ENCODE results near the gene RABGAP1L.

DNA sequence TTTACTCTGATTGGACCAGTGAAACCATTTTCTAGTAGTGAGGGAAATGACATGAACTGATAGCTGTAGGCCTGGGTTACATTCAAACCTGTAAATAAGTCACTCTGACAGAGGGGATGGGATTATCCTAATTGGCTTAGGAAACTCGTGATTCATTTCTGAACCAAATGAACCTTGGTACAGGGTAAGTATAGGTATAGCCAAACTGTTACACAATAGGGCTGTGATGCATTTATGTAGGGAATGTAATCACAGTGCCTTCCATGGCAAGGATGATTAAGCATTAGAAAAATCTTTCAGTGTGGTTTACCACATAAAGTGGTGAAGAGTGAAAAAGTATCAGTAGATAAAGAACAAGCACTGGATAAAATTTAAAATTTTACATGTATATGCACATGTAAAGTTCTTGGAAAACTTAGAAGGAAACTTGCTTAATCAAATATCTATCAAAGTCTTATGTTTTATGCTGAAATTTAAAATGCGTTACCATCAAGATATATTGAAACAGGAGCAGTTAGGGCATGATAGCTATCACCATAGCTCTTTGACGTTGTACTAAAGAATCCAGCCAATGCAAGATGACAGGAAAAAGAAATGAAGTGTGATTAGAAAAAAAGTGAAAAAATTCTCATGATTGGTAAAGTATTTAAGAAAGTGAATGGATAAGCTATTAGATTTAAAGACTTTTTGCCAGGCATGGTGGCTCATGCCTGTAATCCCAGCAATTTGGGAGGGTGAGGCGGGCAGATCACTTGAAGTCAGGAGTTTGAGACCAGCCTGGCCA is 63.0 kb downstream of the RABGAP1L start:
- TF ChIP-seq, protein P1, sequence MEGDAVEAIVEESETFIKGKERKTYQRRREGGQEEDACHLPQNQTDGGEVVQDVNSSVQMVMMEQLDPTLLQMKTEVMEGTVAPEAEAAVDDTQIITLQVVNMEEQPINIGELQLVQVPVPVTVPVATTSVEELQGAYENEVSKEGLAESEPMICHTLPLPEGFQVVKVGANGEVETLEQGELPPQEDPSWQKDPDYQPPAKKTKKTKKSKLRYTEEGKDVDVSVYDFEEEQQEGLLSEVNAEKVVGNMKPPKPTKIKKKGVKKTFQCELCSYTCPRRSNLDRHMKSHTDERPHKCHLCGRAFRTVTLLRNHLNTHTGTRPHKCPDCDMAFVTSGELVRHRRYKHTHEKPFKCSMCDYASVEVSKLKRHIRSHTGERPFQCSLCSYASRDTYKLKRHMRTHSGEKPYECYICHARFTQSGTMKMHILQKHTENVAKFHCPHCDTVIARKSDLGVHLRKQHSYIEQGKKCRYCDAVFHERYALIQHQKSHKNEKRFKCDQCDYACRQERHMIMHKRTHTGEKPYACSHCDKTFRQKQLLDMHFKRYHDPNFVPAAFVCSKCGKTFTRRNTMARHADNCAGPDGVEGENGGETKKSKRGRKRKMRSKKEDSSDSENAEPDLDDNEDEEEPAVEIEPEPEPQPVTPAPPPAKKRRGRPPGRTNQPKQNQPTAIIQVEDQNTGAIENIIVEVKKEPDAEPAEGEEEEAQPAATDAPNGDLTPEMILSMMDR (IDR thresholded peaks at IDR 0.05), result no peak
- no peak for TF ChIP-seq POLR2A (IDR thresholded peaks at IDR 0.05)

All from thyroid gland (tissue), 4 donors.